ENCODE results near the gene CALCOCO2. TPM values are rescaled to one million over a fixed set of nuclear protein-coding genes. Genes with fewer than 3 reads are reported as not detected.
"Not testable (repeated sequence)": the region's sequence is repeated elsewhere in the genome, so short reads cannot be mapped to it uniquely, and the experiment has no call there.

CALCOCO2 gene
- total RNA-seq, 1 donor from 2014 or later = 97.9 TPM

- Mint-ChIP-seq H3K4me1 (ENCODE audit: low read depth) (peaks cover 11% of the 10 kb centered on the region), H3K27me3 (ENCODE audit: low read depth) (peaks cover 36% of the 10 kb centered on the region), H3K9me3 (ENCODE audit: low read depth) (no peaks in the 10 kb centered on the region), H3K27ac (ENCODE audit: unreplicated experiment) (no peak overlapping the region), H3K4me3 (ENCODE audit: unreplicated experiment) (peak overlapping the region; percentile 60), H3K36me3 (ENCODE audit: low read depth) (no peaks in the 10 kb centered on the region)
- TF ChIP-seq CTCF (IDR thresholded peaks at IDR 0.05) = no peak
- no peak for DNase-seq (ENCODE audit: low spot score)
Measured at GRCh38 chr17:48816438-48816773, 14.4 kb upstream of the CALCOCO2 start.

GRCh38 chr17:48816774-48817590 lies 13.9 kb upstream of the CALCOCO2 start, which contains the start of gene TTLL6:
TTLL6 (minus strand) TSS chr17:48817229; CDS start chr17:48817072, 157 bp downstream.
- H3K36me3 Mint-ChIP-seq (ENCODE audit: low read depth) = no peaks in the 10 kb centered on the region
- H3K4me1 Mint-ChIP-seq (ENCODE audit: low read depth) = peaks cover 11% of the 10 kb centered on the region
- peak within 1 kb of the TSS; percentile 60 for H3K4me3 Mint-ChIP-seq (ENCODE audit: unreplicated experiment)
- peaks cover 36% of the 10 kb centered on the region for H3K27me3 Mint-ChIP-seq (ENCODE audit: low read depth)
- H3K27ac Mint-ChIP-seq (ENCODE audit: unreplicated experiment) = no peak within 1 kb of the TSS
- TF ChIP-seq CTCF (IDR thresholded peaks at IDR 0.05) = no peak
- DNase-seq (ENCODE audit: low spot score) = peak; percentile 93
- no peaks in the 10 kb centered on the region for H3K9me3 Mint-ChIP-seq (ENCODE audit: low read depth)

- Mint-ChIP-seq H3K9me3 (ENCODE audit: low read depth) (no peaks in the 10 kb centered on the region), H3K36me3 (ENCODE audit: low read depth) (no peaks in the 10 kb centered on the region), H3K27me3 (ENCODE audit: low read depth) (peaks cover 36% of the 10 kb centered on the region), H3K27ac (ENCODE audit: unreplicated experiment) (no peak overlapping the region), H3K4me1 (ENCODE audit: low read depth) (peaks cover 11% of the 10 kb centered on the region), H3K4me3 (ENCODE audit: unreplicated experiment) (no peak overlapping the region)
- no peak for DNase-seq (ENCODE audit: low spot score)
- no peak for TF ChIP-seq CTCF (IDR thresholded peaks at IDR 0.05)
Measured at GRCh38 chr17:48818361-48818841, 12.4 kb upstream of the CALCOCO2 start.

GRCh38 chr17:48819466-48819865 lies 11.4 kb upstream of the CALCOCO2 start:
- H3K4me3 Mint-ChIP-seq (ENCODE audit: unreplicated experiment) = no peak overlapping the region
- H3K36me3 Mint-ChIP-seq (ENCODE audit: low read depth) = no peaks in the 10 kb centered on the region
- TF ChIP-seq CTCF (IDR thresholded peaks at IDR 0.05) = no peak
- H3K27ac Mint-ChIP-seq (ENCODE audit: unreplicated experiment) = no peak overlapping the region
- no peaks in the 10 kb centered on the region for H3K9me3 Mint-ChIP-seq (ENCODE audit: low read depth)
- peaks cover 11% of the 10 kb centered on the region for H3K4me1 Mint-ChIP-seq (ENCODE audit: low read depth)
- peaks cover 31% of the 10 kb centered on the region for H3K27me3 Mint-ChIP-seq (ENCODE audit: low read depth)
- DNase-seq (ENCODE audit: low spot score) = no peak

- not testable (repeated sequence) for H3K27ac Mint-ChIP-seq (ENCODE audit: unreplicated experiment); DNase-seq (ENCODE audit: low spot score); H3K36me3 Mint-ChIP-seq (ENCODE audit: low read depth); H3K9me3 Mint-ChIP-seq (ENCODE audit: low read depth); H3K4me3 Mint-ChIP-seq (ENCODE audit: unreplicated experiment)
- Mint-ChIP-seq H3K27me3 (ENCODE audit: low read depth) (peaks cover 21% of the 10 kb centered on the region), H3K4me1 (ENCODE audit: low read depth) (peaks cover 11% of the 10 kb centered on the region)
Measured at GRCh38 chr17:48820936-48821335, 9.9 kb upstream of the CALCOCO2 start.
